HG02938 (cell line): Measurements from ENCODE around the gene C1orf35.
"Not testable (repeated sequence)": the region's sequence is repeated elsewhere in the genome, so short reads cannot be mapped to it uniquely, and the experiment has no call there.

Experiments used
- ATAC-seq: cut with Tn5 transposase; IDR thresholded peaks from one replicate; pipeline ENCODE4 v1.9.1; 2021; ENCODE audit warnings: mild to moderate bottlenecking, moderate library complexity; ENCODE audit not compliant: unreplicated experiment

C1orf35 gene

GRCh38 chr1:228142701-228143136 lies 39.6 kb upstream of the C1orf35 start:
- ATAC-seq, result no peak

DNA sequence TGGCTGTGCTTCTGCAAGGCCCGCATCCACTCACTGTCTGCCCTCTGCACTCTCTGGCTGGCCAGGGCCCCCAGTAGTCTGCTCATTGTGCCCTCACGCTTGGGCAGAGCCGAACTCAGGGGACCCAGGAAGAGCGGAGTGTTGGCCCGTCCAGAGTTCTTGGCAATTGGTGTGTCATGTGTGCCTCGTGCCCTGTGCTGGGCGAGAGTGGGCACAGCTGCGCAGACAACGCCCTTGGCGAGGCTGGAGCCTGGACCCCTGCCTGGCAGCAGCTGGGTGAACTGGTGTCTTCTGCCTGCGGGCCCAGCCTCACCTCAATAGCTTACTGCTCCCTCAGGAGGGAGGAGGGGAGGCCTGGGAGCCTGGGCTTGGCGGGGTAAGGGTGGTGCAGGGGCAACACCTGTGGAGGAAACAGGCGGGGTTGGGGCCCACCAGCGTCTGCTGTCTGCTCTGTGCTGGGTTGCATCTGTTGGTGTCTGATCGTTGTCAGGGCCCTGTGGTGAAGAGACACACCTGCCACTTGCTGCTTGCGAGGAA lies 39.1 kb upstream of the C1orf35 start:
- ATAC-seq, result no peak

DNA sequence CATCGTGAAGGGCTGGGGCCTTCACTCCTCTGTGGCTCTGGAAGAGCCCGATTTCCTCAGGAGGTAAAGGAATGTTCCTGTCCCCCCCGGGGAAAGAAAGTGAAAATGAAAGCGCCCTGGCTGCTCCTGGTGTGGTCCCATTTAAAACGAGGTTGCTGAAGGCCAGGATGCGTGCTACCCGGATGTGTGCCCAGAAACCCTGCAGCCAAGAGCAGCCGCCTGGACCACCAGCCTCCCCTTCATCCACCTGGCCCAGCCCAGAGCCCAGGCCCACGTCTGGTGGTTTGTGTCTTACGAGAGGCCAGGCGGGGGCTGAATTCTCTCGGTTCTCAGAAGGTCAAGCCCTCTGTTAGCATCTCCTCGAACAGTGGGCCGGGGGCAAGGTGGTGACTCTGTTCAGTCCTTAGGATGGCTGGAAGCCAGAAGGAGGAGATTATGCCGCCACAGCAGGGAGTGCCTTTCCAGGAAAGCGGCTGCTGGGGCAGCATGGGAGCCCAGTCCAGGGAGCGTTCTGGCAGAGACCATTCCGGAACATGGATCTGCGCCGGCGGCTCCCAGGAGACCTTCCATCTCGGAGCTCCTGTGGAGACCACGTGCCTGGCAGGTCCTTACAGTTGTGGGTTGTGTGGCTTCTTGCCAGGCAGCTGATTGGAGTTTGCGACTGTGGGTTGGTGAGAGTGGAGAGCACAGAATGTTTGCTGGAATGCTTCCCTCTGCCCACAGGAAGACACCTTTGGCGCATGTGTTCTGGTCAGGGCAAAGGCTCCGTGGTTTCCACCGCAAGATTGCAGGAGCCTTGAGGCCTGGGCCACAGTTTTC lies 38.3 kb upstream of the C1orf35 start:
- no peak for ATAC-seq

DNA sequence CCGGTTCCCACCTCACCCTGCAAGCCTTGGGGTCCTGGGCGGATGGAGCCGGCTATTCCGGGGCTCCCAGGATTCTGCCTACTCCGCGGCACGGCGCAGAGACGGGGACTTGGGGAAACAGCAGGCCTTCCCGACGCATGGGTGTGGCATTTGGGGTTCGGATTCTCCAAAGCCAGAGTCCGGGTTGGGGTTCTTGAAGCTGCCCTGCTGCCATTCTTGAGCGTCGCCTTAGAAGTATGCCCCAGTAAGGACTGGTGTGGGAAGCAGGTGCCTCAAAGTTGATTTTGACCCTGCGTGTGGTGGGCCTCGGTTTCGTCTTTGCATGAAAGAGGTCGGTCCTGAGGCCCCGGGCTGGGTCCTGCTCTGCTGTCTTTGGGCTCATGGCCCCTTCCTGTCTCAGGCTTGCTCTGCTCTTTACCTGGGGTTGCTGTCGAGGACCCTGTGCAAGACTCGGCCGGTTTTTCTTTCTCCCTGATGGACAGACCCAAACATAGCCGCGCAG lies 37.6 kb upstream of the C1orf35 start:
- ATAC-seq, result no peak

- ATAC-seq, result peak; percentile 86
These were observed 37.0 kb upstream of the C1orf35 start, which contains the start of gene GUK1 for GRCh38 chr1:228139931-228140723. Gene GUK1 (plus strand): TSS chr1:228140279. CDS start chr1:228140303, 24 bp downstream.

DNA sequence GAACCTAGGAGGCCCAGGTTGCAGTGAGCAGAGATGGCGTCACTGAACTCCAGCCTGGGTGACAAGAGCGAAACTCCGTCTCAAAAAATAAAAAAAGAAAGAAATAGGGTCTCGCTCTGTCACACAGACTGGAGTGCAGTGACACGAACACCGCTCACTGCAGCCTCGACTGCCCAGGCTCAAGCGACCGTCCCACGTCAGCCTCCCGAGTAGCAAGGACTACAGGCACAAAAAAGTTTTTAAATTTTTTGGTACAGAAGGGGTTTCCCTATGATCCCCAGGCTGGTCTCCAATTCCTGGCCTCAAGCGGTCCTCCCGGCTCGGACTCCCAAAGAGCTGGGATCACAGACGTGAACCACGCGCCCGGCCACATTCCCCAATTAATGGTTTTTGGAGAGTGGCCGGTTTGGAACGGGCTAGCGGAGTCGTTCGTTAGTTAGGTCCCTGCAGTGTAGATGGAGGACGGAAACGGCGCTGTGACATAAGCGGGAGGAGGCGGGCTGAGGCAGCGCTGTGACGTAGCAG lies 36.3 kb upstream of the C1orf35 start:
- ATAC-seq, result no peak

DNA sequence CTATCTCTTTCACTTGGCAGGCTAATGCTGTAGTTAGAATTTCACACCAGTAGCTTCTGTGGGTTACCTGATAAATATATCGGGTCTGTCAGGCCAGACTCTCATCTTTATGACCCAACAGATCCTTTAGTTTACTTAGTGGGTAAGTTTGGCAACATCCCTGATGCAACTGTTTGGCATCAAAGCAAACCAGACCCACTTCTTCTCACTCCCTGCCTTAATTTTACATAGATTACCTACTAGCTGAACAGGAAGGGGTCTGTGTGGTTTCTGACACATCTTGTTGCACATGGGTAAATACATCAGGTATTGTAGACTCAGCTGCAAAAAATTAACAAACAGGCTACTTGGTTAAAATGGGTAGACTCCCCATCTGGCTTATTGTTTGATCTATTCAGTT lies 33.8 kb upstream of the C1orf35 start:
- no peak for ATAC-seq

DNA sequence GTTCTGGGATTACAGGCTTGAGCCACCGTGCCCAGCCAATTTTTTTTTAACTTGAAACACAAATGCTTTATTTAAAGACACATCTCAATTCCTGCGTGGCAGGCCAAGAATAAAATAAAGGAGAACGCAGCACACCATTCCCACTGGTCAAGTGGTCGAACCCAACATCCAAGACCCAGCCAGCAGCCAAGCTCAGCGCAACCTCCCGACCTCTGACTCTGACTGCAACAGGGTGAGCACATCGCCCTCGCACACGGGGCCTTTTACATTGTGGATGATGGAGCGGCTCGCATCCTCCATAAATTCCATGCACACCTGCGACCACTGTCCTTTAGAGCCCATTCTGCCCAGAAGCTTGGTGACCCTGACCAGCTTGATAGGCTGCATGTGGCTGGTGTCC lies 31.5 kb upstream of the C1orf35 start:
- no peak for ATAC-seq

DNA sequence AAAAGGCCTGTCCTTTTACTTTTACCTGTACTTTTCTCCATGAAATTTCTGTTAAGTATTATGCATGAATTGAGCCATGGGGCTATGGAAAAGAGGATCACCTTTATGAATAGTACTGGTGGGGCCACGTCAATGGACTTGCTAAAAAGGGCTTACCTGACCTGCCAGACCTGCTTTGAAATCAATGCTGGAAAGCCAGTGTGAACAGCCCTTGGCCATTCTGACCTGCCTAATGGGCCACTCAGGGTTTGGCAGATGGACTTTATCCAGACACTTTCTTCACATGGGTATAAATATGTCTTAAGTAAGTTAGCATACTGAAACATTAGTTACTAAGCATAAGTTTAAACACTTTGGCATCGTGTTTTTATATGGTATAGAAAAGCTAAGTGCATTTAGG lies 28.6 kb upstream of the C1orf35 start:
- ATAC-seq, result no peak

- no peak for ATAC-seq
These were observed 22.1 kb upstream of the C1orf35 start for GRCh38 chr1:228125185-228125584.

- no peak for ATAC-seq
These were observed 20.4 kb upstream of the C1orf35 start for GRCh38 chr1:228123505-228123904.

- ATAC-seq, result no peak
These were observed 19.9 kb upstream of the C1orf35 start for GRCh38 chr1:228122921-228123441.

DNA sequence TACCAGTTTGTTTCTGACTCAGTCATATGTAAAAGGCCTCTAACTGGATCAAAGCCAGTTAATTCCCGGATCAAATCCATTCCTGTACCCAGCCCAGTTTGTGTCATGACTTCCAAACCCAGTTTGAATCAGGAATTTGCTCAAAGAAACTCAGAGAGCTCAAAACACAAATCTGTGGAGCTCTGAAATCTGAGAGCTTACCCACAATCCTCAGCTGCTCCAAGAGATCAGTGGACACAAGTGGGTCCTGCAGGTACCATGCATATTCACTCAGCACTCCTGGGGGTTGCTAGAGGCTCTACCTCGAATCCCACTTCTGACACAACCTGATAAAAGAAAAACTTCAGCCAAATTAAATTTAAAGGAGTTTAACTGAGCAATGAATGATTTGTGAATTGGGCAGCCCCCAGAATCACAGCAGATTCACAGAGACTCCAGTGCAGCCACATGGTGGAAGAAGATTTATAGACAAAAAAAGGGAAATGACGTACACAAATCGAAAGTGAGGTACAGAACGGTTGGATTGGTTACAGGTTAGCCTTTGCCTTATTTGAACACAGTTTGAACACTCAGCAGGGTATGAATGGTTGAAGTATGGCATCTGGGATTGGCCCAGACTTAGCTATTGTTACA lies 17.8 kb upstream of the C1orf35 start:
- no peak for ATAC-seq

DNA sequence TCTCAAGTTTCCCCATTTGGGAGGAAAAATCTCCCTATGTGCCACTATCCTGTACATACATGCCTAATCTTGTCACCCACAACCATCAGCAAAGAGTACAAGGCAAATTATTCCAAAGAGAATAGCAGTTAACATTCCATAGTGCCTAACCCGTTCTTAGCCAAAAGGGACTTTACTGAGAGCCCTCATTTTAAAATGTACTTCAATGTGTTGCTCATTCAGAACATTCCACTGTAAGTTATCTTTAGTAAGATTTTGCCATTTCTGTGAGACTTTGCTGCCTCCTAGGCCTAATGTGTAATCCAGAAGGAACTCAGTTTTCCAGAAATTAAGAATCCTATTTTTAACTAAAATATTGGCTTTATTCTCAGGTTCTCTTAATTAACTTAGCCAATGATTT lies 17.2 kb upstream of the C1orf35 start:
- no peak for ATAC-seq

GRCh38 chr1:228118040-228118439 lies 14.9 kb upstream of the C1orf35 start:
- ATAC-seq, result no peak

GRCh38 chr1:228117335-228117734 lies 14.2 kb upstream of the C1orf35 start:
- no peak for ATAC-seq

DNA sequence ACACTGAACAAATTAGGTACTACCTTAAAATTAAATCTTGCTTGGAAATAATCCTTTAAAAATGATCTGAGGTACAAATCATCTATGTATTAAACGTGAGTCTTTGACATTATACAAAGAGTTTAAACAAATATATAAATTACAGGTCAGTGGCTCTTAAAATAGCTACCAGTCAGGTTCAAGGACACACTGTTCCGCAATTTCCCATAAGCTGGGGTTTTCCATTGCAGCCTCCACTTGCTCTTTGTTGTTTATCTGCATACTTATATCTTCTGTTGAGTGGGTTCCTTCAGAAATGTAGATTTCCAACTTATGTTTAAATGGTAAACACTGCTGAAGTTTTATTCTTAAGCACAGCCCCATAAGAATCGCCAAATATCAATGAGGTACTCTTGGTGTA lies 11.7 kb upstream of the C1orf35 start:
- ATAC-seq, result no peak

GRCh38 chr1:228112617-228113016 lies 9.5 kb upstream of the C1orf35 start:
- ATAC-seq, result no peak

- no peak for ATAC-seq
These were observed 9.0 kb upstream of the C1orf35 start for GRCh38 chr1:228112167-228112566.

DNA sequence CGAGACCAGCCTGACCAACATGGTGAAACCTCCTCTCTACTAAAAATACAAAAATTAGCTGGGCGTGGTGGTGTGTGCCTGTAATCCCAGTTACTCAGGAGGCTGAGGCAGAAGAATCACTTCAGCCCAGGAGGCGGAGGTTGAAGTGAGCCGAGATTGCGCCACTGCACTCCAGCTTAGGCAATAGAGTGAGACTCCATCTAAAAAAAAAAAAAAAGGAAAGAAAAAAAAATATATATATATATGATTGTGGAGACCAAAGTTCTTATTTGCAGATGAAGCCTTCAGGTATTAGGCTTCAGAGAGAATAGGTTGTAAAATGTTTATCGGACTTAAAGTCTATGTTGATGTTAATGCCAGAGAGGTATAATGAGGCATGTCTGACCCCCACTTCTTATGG lies 8.2 kb upstream of the C1orf35 start:
- not testable (repeated sequence) for ATAC-seq

GRCh38 chr1:228110556-228110955 lies 7.4 kb upstream of the C1orf35 start:
- ATAC-seq, result no peak
